Gastroesophageal sphincter (tissue), 3 donors: ENCODE data around the gene KCNJ10.

ENCODE experiments used
- CTCF ChIP-seq, 4 experiments: fragments of 200-600 bp in 2 of 4; fragments of 450-650 bp in 2 of 4; sonication (generic) in 1 of 4; IDR thresholded peaks; one replicate each; pipeline ENCODE4 v1.5.1; 2017 to 2019; ENCODE audit warnings: antibody characterized with exemption in 4 of 4, mild to moderate bottlenecking in 2 of 4, moderate library complexity in 2 of 4
- EP300 ChIP-seq: sonication (generic); formaldehyde crosslinking; IDR thresholded peaks from one replicate; pipeline ENCODE4 v1.6.1; 2017; ENCODE audit warnings: antibody characterized with exemption, mild to moderate bottlenecking
- POLR2A ChIP-seq, 2 donors: fragments of 450-650 bp; IDR thresholded peaks; one replicate each; pipeline ENCODE4 v1.6.1; 2017; ENCODE audit warnings: antibody characterized with exemption in 2 of 2, mild to moderate bottlenecking in 2 of 2, moderate library complexity in 1 of 2

- TF ChIP-seq EP300 = no peak
- no peak for TF ChIP-seq CTCF (IDR thresholded peaks at IDR 0.05)
- TF ChIP-seq POLR2A (IDR thresholded peaks at IDR 0.05) = no peak
Measured at GRCh38 chr1:159979257-159979656, 90.7 kb downstream of the KCNJ10 start.
